Endodermal cell (in vitro differentiated cells): Measurements from ENCODE around the gene TNRC6B. TPM values are rescaled to one million over a fixed set of nuclear protein-coding genes. Genes with fewer than 3 reads are reported as not detected.
A peak's percentile ranks its signal among the peaks of the same experiment; 100 is the strongest.

Experiments
- DNase-seq: peaks from one replicate; pipeline ENCODE4 v3.0.0-alpha.2; 2017
- H3K27ac ChIP-seq: 2 replicates; pipeline ENCODE4 v1.5.1; 2013; ENCODE audit warnings: mild to moderate bottlenecking, low read depth, low read length, moderate library complexity
- H3K27me3 ChIP-seq: 2 replicates; pipeline ENCODE4 v1.6.1; 2013; ENCODE audit warnings: mild to moderate bottlenecking, low read length, moderate library complexity; ENCODE audit not compliant: insufficient read depth, control insufficient read depth, poor library complexity, severe bottlenecking
- H3K36me3 ChIP-seq: 2 replicates; pipeline ENCODE4 v1.7.0; 2013; ENCODE audit warnings: mild to moderate bottlenecking, low read length, moderate library complexity; ENCODE audit not compliant: control insufficient read depth, insufficient read depth
- H3K4me1 ChIP-seq: one replicate; pipeline ENCODE4 v1.7.0; 2013; ENCODE audit warnings: low read length; ENCODE audit not compliant: control insufficient read depth, insufficient read depth
- H3K4me3 ChIP-seq: 2 replicates; pipeline ENCODE4 v1.5.1; 2013; ENCODE audit warnings: mild to moderate bottlenecking, low read length, moderate library complexity
- H3K9ac ChIP-seq: 2 replicates; pipeline ENCODE4 v1.6.1; 2013; ENCODE audit warnings: mild to moderate bottlenecking, low read length, moderate library complexity; ENCODE audit not compliant: poor library complexity, severe bottlenecking; ENCODE audit errors: extremely low read depth
- H3K9me3 ChIP-seq: 2 replicates; pipeline ENCODE4 v1.6.1; 2013; ENCODE audit warnings: mild to moderate bottlenecking, low read length, moderate library complexity; ENCODE audit not compliant: control insufficient read depth
- H3K27ac Mint-ChIP-seq: 2 replicates; pipeline ENCODE4 v1.8.0; 2020; ENCODE audit warnings: mixed read lengths
- H3K27me3 Mint-ChIP-seq: 2 replicates; pipeline ENCODE4 v1.8.0; 2021; ENCODE audit warnings: mild to moderate bottlenecking, mixed read lengths; ENCODE audit not compliant: insufficient read depth
- H3K36me3 Mint-ChIP-seq: 2 replicates; pipeline ENCODE4 v1.8.0; 2020; ENCODE audit warnings: low read depth, mixed read lengths
- H3K4me1 Mint-ChIP-seq: 2 replicates; pipeline ENCODE4 v1.8.0; 2020; ENCODE audit warnings: mixed read lengths
- H3K4me3 Mint-ChIP-seq: 2 replicates; pipeline ENCODE4 v1.8.0; 2020; ENCODE audit warnings: mild to moderate bottlenecking, moderate library complexity, mixed read lengths
- H3K9me3 Mint-ChIP-seq: 2 replicates; pipeline ENCODE4 v1.8.0; 2020; ENCODE audit warnings: mild to moderate bottlenecking, mixed read lengths
- CTCF ChIP-seq: fragments of 200-600 bp; sonication (generic); conservative IDR thresholded peaks from 2 replicates; pipeline ENCODE4 v1.5.0; 2021; ENCODE audit warnings: antibody characterized with exemption, mild to moderate bottlenecking
- WGBS, 2 experiments: methylation state at CpG; one replicate each; pipeline versions ENCODE4 v1.1.5 to v1.1.7; 2013; ENCODE audit warnings: missing lambda C conversion rate in 2 of 2, mixed read lengths in 1 of 2; ENCODE audit not compliant: insufficient coverage in 1 of 2, insufficient read length in 1 of 2; 5-methylcytosine and 5-hydroxymethylcytosine counted together
- total RNA-seq, 2 donors: library from RNA; stranded (reverse); fragmentation: NEBNext Ultra II Directional in 1 of 2; extraction: Animal tissue kit (Norgen Biotek cat#: 25700) in 1 of 2; gene quantifications; 2 replicates in 1 of 2; 3 replicates in 1 of 2; pipeline ENCODE4 v1.2.1, GENCODE V29; 2021

Gene TNRC6B
- total RNA-seq, 2 donors from 2014 or later: 57.5 to 62.5 TPM

GRCh38 chr22:40324468-40325305, 147.0 kb downstream of the TNRC6B start:
- 96% methylated on average over 11 to 18 of the region's 19 CpGs for WGBS, 2 experiments
- peak; percentile 34 for DNase-seq
- Histone ChIP-seq H3K27ac (no peak overlapping the region), H3K36me3 (peaks cover 38% of the 10 kb centered on the region), H3K4me3 (no peak overlapping the region), H3K27me3 (no peaks in the 10 kb centered on the region), H3K9ac (no peak overlapping the region), H3K9me3 (no peaks in the 10 kb centered on the region), H3K4me1 (peaks cover 18% of the 10 kb centered on the region)
- H3K27me3 Mint-ChIP-seq: no peaks in the 10 kb centered on the region
- H3K9me3 Mint-ChIP-seq: no peaks in the 10 kb centered on the region
- peaks cover 40% of the 10 kb centered on the region for H3K36me3 Mint-ChIP-seq
- no peak overlapping the region for H3K4me3 Mint-ChIP-seq
- peak overlapping the region; percentile 60 for H3K27ac Mint-ChIP-seq
- TF ChIP-seq CTCF: no peak
- peaks cover 49% of the 10 kb centered on the region for H3K4me1 Mint-ChIP-seq

- H3K9ac ChIP-seq: no peak overlapping the region
- no peak overlapping the region for H3K4me3 Mint-ChIP-seq
- 94 to 100% methylated on average over 4 to 6 of the region's 6 CpGs for WGBS, 2 experiments
- DNase-seq: peak; percentile 61
- H3K27ac ChIP-seq: no peak overlapping the region
- peaks cover 38% of the 10 kb centered on the region for H3K36me3 ChIP-seq
- H3K4me1 Mint-ChIP-seq: peaks cover 54% of the 10 kb centered on the region
- no peaks in the 10 kb centered on the region for H3K27me3 Mint-ChIP-seq
- H3K4me1 ChIP-seq: peaks cover 18% of the 10 kb centered on the region
- no peaks in the 10 kb centered on the region for H3K27me3 ChIP-seq
- peaks cover 42% of the 10 kb centered on the region for H3K36me3 Mint-ChIP-seq
- peak; percentile 19 for TF ChIP-seq CTCF
- no peaks in the 10 kb centered on the region for H3K9me3 ChIP-seq
- no peak overlapping the region for H3K4me3 ChIP-seq
- H3K9me3 Mint-ChIP-seq: no peaks in the 10 kb centered on the region
- H3K27ac Mint-ChIP-seq: peak overlapping the region; percentile 60
These were observed 147.6 kb downstream of the TNRC6B start for GRCh38 chr22:40325315-40325714.

- no peaks in the 10 kb centered on the region for H3K27me3 Mint-ChIP-seq
- peaks cover 24% of the 10 kb centered on the region for H3K36me3 Mint-ChIP-seq
- H3K9me3 Mint-ChIP-seq: no peaks in the 10 kb centered on the region
- Histone ChIP-seq H3K27me3 (no peaks in the 10 kb centered on the region), H3K4me1 (peaks cover 18% of the 10 kb centered on the region), H3K27ac (no peak overlapping the region), H3K9ac (no peak overlapping the region), H3K9me3 (no peaks in the 10 kb centered on the region), H3K4me3 (no peak overlapping the region), H3K36me3 (peaks cover 20% of the 10 kb centered on the region)
- WGBS, 2 experiments: 77 to 82% methylated on average over 4 to 9 of the region's 10 CpGs
- DNase-seq: peak; percentile 68
- peak overlapping the region; percentile 18 for H3K4me3 Mint-ChIP-seq
- TF ChIP-seq CTCF: no peak
- H3K4me1 Mint-ChIP-seq: peaks cover 69% of the 10 kb centered on the region
- H3K27ac Mint-ChIP-seq: peak overlapping the region; percentile 86
These were observed 149.4 kb downstream of the TNRC6B start for GRCh38 chr22:40326905-40327735.
